ENCODE data around the gene GHRL. TPM values are rescaled to one million over a fixed set of nuclear protein-coding genes. Genes with fewer than 3 reads are reported as not detected.

GHRL gene
- total RNA-seq, 3 donors from 2014 or later (not counting 1 experiment from before 2014, with no cell fraction given): 1.4 to 2.6 (median 1.5) TPM

- 100% methylated on average over 1 of the region's 2 CpGs for WGBS (ENCODE audit: insufficient coverage)
- intact Hi-C loops (cut with micrococcal nuclease): no loop called here
Measured at GRCh38 chr3:10265833-10266232, 26.9 kb downstream of the GHRL start.

GRCh38 chr3:10263646-10264363, 28.9 kb downstream of the GHRL start:
- WGBS (ENCODE audit: insufficient coverage): 76% methylated on average over 12 of the region's 12 CpGs
- ATAC-seq: peak; percentile 73 to 96 (median 93)
- Mint-ChIP-seq H3K9me3 (no peaks in the 10 kb centered on the region), H3K36me3 (peaks cover 27% of the 10 kb centered on the region), H3K4me1 (peaks cover 82 to 87% of the 10 kb centered on the region in 2 donors), H3K27ac (peak overlapping the region; percentile 75 to 83), H3K4me3 (peak overlapping the region; percentile 4), H3K27me3 (ENCODE audit: low read depth in 2 of 2) (no peaks in the 10 kb centered on the region)
- peak in 1 of 2 donors; percentile 82 for DNase-seq
- intact Hi-C loops (cut with micrococcal nuclease): no loop called here
- Histone ChIP-seq H3K9me3 (ENCODE audit: control insufficient read depth, insufficient read depth, low read length) (no peaks in the 10 kb centered on the region), H3K36me3 (ENCODE audit: control insufficient read depth, insufficient read depth, low read length) (peaks cover 58% of the 10 kb centered on the region), H3K27ac (ENCODE audit: low read length) (no peak overlapping the region), H3K27me3 (ENCODE audit: control insufficient read depth, insufficient read depth, low read length) (no peaks in the 10 kb centered on the region), H3K4me1 (ENCODE audit: control insufficient read depth, insufficient read depth, low read length) (peaks cover 13% of the 10 kb centered on the region), H3K4me3 (ENCODE audit: low read length) (no peak overlapping the region)
- TF ChIP-seq CTCF (IDR thresholded peaks at IDR 0.05): peak; percentile 36

More at GRCh38 chr3:10265833-10266232, 26.9 kb downstream of the GHRL start:
- no peaks in the 10 kb centered on the region for H3K9me3 ChIP-seq (ENCODE audit: control insufficient read depth, insufficient read depth, low read length)
- H3K27ac Mint-ChIP-seq: peak overlapping the region; percentile 74 to 81
- peaks cover 59% of the 10 kb centered on the region for H3K36me3 ChIP-seq (ENCODE audit: control insufficient read depth, insufficient read depth, low read length)
- H3K27me3 Mint-ChIP-seq (ENCODE audit: low read depth in 2 of 2): no peaks in the 10 kb centered on the region
- no peak for TF ChIP-seq CTCF (IDR thresholded peaks at IDR 0.05)
- peaks cover 13% of the 10 kb centered on the region for H3K4me1 ChIP-seq (ENCODE audit: control insufficient read depth, insufficient read depth, low read length)
- H3K4me3 ChIP-seq (ENCODE audit: low read length): no peak overlapping the region
- no peaks in the 10 kb centered on the region for H3K27me3 ChIP-seq (ENCODE audit: control insufficient read depth, insufficient read depth, low read length)
- H3K9me3 Mint-ChIP-seq: no peaks in the 10 kb centered on the region
- DNase-seq: no peak
- peaks cover 25% of the 10 kb centered on the region for H3K36me3 Mint-ChIP-seq
- no peak overlapping the region for H3K27ac ChIP-seq (ENCODE audit: low read length)
- ATAC-seq: no peak
- peak overlapping the region; percentile 45 for H3K4me3 Mint-ChIP-seq
- peaks cover 71 to 72% of the 10 kb centered on the region in 2 donors for H3K4me1 Mint-ChIP-seq

GRCh38 chr3:10262027-10262426, 30.7 kb downstream of the GHRL start:
- Mint-ChIP-seq H3K36me3 (peaks cover 27% of the 10 kb centered on the region), H3K27me3 (ENCODE audit: low read depth in 2 of 2) (no peaks in the 10 kb centered on the region), H3K27ac (peak overlapping the region; percentile 75 to 83), H3K4me3 (no peak overlapping the region), H3K9me3 (no peaks in the 10 kb centered on the region), H3K4me1 (peaks cover 64 to 69% of the 10 kb centered on the region in 2 donors)
- intact Hi-C loops (cut with micrococcal nuclease): no loop called here
- no peaks in the 10 kb centered on the region for H3K9me3 ChIP-seq (ENCODE audit: control insufficient read depth, insufficient read depth, low read length)
- ATAC-seq: no peak
- WGBS (ENCODE audit: insufficient coverage): 90% methylated on average over 4 of the region's 4 CpGs
- TF ChIP-seq CTCF (IDR thresholded peaks at IDR 0.05): no peak
- H3K36me3 ChIP-seq (ENCODE audit: control insufficient read depth, insufficient read depth, low read length): peaks cover 45% of the 10 kb centered on the region
- no peak overlapping the region for H3K27ac ChIP-seq (ENCODE audit: low read length)
- H3K4me3 ChIP-seq (ENCODE audit: low read length): no peak overlapping the region
- H3K4me1 ChIP-seq (ENCODE audit: control insufficient read depth, insufficient read depth, low read length): peaks cover 12% of the 10 kb centered on the region
- DNase-seq: no peak
- no peaks in the 10 kb centered on the region for H3K27me3 ChIP-seq (ENCODE audit: control insufficient read depth, insufficient read depth, low read length)
